Fibroblast of lung (primary cell): ENCODE measurements around the gene MAS1L.

Experiments used
- EZH2 ChIP-seq: IDR thresholded peaks from 2 replicates; pipeline ENCODE4 v1.5.1; 2012; ENCODE audit warnings: low read length, control low read depth, mild to moderate bottlenecking; ENCODE audit errors: missing control alignments
- TF ChIP-seq, protein P1 (sequence below), 2 donors: IDR thresholded peaks in 1 of 2; conservative IDR thresholded peaks in 1 of 2; 1 replicate in 1 of 2; 2 replicates in 1 of 2; pipeline ENCODE4 v1.5.1; 2011 to 2012; ENCODE audit warnings: low read length in 2 of 2, control low read depth in 1 of 2, inconsistent platforms in 1 of 2, low read depth in 1 of 2, mild to moderate bottlenecking in 1 of 2

DNA sequence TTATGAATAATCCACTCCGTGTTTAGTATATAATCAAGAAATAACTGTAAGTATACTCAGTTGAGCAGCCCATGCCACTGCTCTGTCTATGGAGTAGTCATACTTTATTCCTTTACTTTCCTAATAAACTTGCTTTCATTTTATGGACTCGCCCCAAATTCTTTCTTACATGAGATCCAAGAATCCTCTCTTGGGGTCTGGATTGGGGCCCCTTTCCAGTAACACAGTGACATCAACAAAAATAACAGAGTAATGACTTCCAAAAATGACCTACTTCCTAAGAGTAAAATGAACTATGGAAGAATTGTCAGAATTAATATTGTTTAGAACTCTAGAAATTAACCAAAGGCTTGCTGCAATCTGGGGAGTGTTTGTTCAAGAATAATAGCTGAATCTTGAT, 22.0 kb downstream of the MAS1L start:
- TF ChIP-seq, protein P1, sequence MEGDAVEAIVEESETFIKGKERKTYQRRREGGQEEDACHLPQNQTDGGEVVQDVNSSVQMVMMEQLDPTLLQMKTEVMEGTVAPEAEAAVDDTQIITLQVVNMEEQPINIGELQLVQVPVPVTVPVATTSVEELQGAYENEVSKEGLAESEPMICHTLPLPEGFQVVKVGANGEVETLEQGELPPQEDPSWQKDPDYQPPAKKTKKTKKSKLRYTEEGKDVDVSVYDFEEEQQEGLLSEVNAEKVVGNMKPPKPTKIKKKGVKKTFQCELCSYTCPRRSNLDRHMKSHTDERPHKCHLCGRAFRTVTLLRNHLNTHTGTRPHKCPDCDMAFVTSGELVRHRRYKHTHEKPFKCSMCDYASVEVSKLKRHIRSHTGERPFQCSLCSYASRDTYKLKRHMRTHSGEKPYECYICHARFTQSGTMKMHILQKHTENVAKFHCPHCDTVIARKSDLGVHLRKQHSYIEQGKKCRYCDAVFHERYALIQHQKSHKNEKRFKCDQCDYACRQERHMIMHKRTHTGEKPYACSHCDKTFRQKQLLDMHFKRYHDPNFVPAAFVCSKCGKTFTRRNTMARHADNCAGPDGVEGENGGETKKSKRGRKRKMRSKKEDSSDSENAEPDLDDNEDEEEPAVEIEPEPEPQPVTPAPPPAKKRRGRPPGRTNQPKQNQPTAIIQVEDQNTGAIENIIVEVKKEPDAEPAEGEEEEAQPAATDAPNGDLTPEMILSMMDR (conservative IDR thresholded peaks at IDR 0.05 in 1 of 2, IDR thresholded peaks at IDR 0.05 in 1 of 2; ENCODE audit: low read depth in 1 of 2, low read length in 2 of 2): no peak
- TF ChIP-seq EZH2: no peak
